SIG-M5 (cell line): ENCODE measurements around the gene MARCHF3.
"Not testable (repeated sequence)": the region's sequence is repeated elsewhere in the genome, so short reads cannot be mapped to it uniquely, and the experiment has no call there.

Experiments used
- DNase-seq: peaks from one replicate; lab custom pipeline; 2025; lab: John Stamatoyannopoulos, UW

Gene MARCHF3

GRCh38 chr5:127011961-127012644, 18.3 kb downstream of the MARCHF3 start:
- no peak for DNase-seq

- DNase-seq = no peak
Measured at GRCh38 chr5:127011153-127011552, 19.2 kb downstream of the MARCHF3 start.

- no peak for DNase-seq
Measured at GRCh38 chr5:127010362-127010761, 20.0 kb downstream of the MARCHF3 start.

- DNase-seq = no peak
Measured at GRCh38 chr5:127009784-127010183, 20.6 kb downstream of the MARCHF3 start.

DNA sequence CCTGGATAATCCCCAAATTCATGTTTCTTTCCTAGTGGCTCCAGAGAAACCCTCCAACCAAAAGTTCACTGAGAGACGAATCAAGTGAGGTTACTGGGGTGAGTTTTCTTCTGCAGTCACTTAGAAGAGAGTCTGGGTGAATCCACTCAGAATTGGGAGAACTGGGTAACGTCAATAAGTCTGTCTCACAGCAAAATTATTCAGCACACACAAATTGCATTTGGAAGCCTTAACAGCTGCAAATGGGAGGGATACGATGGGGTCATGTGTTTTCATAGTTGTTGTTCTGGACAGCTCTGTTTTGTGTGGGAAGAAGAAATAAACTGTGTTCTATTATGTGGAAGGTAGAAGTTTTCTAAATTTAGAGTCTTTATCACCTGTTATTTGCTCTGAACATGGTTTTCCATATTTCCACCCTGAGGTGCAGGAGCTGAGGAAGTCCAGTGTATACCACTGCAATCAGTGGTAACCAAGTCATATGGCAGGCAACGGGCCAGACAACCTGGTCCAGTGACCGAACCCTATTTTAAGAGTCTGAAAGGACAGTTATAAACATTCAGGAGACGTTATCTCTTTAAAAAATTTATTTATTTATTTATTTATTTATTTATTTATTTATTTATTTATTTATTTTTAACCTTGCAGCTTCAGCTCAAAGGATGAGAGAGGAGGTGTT, 21.9 kb downstream of the MARCHF3 start:
- DNase-seq = no peak

DNA sequence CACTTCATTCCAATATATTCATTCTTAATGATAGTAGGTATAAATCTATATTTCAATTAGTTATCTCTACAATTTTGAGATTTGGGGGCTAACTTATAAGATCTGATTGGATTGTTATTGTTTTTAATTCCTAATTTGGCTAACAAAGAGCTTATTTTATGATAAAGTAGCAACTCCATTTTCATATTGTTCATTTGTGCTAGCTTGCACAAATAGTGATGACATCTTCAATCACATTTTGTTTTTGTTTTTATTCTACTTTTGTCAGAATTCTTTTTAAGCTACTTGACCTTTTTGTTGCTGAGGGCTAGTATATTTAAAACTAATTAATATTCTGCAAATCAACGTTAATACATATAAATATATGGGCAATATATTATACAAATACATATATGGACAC, 22.8 kb downstream of the MARCHF3 start:
- DNase-seq = no peak

- no peak for DNase-seq
Measured at GRCh38 chr5:127006744-127007143, 23.6 kb downstream of the MARCHF3 start.

- DNase-seq = not testable (repeated sequence)
Measured at GRCh38 chr5:127005282-127005681, 25.1 kb downstream of the MARCHF3 start.

- DNase-seq = no peak
Measured at GRCh38 chr5:127004721-127005120, 25.6 kb downstream of the MARCHF3 start.

DNA sequence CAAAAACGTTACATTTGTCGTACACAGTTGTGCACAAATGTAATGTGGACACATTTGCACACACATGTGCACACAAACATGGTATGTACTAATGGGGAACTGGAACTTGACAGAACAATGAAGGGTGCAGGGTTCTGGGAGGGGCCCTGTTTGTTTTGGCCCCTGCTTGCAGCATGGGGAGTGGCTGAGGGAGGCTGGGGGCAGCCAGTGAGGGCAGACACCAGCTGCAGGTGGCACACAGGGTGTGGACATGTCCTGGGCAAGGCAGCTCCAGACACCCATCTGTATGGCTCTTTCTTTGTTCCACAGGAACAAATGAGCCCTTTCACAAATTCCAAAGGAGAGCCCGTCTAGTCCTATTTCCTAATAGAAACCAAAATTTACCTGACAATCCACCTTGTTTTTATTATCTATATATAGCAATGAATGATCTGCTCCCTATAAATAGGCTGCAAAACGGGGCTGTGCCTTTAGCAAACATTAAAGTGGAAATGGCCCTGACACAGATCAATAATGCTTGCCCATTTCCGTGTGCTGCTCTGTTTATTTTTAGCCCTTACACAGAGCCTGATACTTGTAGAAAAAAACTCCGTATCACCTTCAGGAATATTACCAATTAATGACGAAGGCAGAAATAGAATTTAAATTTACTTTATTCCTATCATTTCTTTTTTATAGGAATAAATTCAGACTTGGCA, 26.4 kb downstream of the MARCHF3 start:
- DNase-seq = no peak

GRCh38 chr5:127002390-127002789, 28.0 kb downstream of the MARCHF3 start:
- no peak for DNase-seq

DNA sequence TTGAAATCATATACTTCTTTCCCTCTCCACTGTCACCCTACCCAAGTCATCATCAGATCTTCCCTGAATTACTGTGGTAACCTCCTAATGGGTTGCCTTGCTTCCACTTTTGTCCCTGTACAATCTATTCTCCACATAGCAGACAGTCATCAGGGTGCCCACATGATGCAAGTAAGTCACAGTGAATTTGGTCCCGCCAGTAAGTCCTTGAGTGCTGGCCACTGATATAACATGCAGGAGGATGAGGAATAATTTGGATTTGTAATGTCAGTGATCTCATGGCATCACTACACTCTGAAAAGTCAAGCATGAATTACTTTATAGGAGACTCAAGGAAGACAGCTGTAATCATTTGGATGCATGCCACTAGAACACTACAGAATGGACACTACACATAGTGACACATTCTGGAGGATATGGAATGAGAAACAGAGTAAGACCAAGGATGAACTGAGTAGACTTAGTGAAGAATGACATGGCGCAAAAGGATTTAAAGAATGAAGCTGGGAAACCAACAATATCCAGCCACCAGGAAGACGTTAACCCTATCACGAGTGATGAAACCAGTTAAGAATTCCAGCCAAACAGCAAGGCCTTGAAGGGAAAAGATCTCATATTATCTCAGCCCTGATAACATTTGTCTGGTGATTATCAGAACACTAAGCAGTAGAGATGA, 28.6 kb downstream of the MARCHF3 start:
- DNase-seq = no peak

- no peak for DNase-seq
Measured at GRCh38 chr5:126998895-126999570, 31.3 kb downstream of the MARCHF3 start.

DNA sequence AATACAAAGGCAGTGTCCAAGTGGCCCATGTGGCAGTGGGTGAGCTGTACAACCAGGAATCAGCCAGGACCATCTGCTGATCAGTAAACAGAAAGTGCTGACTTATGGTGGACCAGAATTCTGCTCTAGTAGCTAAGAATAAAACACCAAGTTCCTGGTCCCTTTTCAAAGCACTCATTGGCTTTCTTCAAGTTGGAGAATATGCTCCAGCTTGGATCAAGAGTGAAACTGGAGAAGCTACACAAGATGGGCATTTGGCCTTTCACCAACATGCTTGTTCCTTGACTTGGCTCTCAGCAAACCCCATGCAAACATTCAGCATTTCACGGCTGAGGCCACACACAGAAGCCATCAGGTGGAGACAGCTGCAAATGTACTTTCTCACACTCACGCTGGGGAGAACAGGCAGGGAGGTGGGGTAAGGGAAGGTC, 32.1 kb downstream of the MARCHF3 start:
- no peak for DNase-seq

- no peak for DNase-seq
Measured at GRCh38 chr5:126995689-126996088, 34.7 kb downstream of the MARCHF3 start.

DNA sequence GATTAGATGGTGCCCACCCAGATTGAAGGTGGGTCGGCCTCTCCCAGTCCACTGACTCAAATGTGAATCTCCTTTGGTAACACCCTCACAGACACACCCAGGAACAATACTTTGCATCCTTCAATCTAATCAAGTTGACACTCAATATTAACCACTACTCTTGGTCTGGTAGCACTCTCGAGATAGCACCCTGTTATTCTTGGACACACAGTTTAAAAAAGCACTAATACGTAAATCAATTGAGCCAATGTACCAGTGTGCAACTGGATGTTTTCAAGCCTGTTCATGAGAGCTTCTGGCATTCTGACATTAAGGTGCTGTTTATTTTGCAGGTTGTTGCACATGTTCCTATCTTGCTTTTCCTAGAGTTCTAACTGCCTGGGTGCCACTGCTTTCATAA, 35.3 kb downstream of the MARCHF3 start:
- DNase-seq = no peak

DNA sequence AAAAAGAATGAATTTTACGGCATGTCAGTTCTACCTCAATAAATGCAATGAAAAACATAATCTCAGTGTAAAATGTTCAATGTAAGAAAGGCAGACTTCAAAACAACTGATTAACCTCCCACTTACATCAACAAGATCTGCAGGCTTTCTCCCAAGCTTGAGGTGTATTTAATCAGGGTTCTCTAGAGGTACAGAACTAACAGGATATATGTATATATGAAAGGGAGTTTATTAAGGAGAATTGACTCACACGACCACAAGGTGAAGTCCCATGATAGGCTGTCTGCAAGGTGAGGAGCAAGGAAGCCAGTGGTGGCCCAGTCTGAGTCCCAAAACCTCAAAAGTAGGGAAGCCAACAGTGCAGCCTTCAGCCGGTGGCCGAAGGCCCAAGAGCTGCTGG, 35.9 kb downstream of the MARCHF3 start:
- DNase-seq = no peak

DNA sequence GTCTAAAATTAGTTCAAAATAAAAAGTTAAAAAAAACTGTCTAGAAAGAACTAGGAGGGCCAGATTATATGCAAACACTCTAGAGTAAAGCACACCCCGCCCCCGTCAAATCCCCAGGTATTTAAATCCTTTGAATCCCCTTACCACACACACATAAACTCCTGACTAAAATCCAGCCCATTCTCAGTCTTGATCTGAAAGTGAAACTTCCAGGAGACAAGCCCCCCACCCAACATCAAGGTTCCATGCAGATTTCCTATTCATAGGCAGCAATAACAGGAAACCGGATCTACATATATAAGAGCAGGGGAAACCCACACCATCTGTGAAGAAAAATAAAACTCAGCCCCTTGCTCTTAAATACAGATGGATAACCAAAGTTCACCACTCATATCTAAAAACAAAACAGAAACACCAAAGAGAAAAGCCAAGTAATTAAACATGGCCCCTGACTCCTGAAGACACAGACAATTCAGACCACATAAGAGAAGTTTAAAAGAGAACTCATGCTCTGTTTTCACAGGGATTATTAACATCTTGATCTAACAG, 42.3 kb downstream of the MARCHF3 start:
- no peak for DNase-seq

GRCh38 chr5:126987271-126987899, 43.0 kb downstream of the MARCHF3 start:
- DNase-seq = no peak

GRCh38 chr5:126984632-126985031, 45.7 kb downstream of the MARCHF3 start:
- DNase-seq = no peak

DNA sequence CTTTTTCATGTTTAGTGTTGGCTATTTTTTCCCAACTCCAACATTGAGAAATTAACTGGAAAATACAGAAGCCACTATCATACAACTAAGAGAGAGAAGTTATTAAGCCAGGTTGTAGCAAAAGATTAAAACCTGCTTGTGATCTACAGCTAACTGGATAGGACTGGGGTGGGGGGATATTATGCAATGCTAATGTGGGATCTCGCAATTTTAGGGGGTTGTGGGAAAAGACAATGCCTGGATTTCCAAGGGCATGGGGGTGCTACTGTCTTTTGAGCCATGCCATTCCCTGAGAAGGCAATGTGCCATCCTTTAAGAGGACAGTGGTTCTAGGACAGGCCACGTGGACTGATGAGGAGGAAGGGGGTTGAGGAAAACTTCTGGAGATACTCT, 46.5 kb downstream of the MARCHF3 start:
- no peak for DNase-seq
